Measurements from ENCODE around the gene GLMP. TPM values are rescaled to one million over a fixed set of nuclear protein-coding genes. Genes with fewer than 3 reads are reported as not detected.

The GLMP gene
- total and polyA plus RNA-seq, 2 of the 13 experiments (the other 11 are each of a cell fraction or from before 2014, with no cell fraction given), result 44.6 to 75.8 TPM

- no peak; the same call in none of the 2 replicates for TF ChIP-seq ARID4A (CRISPR knock-in tag; IDR thresholded peaks at IDR 0.05; ENCODE audit: borderline replicate concordance)
- no peak for TF ChIP-seq GRHL1 (CRISPR knock-in tag; conservative IDR thresholded peaks at IDR 0.05)
- peak; percentile 60; the same call in 1 of the 2 replicates for TF ChIP-seq KDM5B (CRISPR knock-in tag; IDR thresholded peaks at IDR 0.05; ENCODE audit: borderline replicate concordance)
- TF ChIP-seq, protein P1, sequence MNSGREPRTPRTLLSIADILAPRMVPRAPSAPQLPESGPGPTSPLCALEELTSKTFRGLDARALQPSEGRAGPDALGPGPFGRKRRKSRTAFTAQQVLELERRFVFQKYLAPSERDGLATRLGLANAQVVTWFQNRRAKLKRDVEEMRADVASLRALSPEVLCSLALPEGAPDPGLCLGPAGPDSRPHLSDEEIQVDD (CRISPR knock-in tag; IDR thresholded peaks at IDR 0.05; ENCODE audit: borderline replicate concordance), result no peak
- no peak for TF ChIP-seq ZNF776 (CRISPR knock-in tag; IDR thresholded peaks at IDR 0.05)
- no peak for TF ChIP-seq CBX2 (IDR thresholded peaks at IDR 0.05; ENCODE audit: low read depth, low read length)
- TF ChIP-seq CBX2 (CRISPR knock-in tag; IDR thresholded peaks at IDR 0.05; ENCODE audit: low read depth), result no peak
- no peak for TF ChIP-seq ZNF564 (CRISPR knock-in tag; IDR thresholded peaks at IDR 0.05)
- TF ChIP-seq, protein P2, sequence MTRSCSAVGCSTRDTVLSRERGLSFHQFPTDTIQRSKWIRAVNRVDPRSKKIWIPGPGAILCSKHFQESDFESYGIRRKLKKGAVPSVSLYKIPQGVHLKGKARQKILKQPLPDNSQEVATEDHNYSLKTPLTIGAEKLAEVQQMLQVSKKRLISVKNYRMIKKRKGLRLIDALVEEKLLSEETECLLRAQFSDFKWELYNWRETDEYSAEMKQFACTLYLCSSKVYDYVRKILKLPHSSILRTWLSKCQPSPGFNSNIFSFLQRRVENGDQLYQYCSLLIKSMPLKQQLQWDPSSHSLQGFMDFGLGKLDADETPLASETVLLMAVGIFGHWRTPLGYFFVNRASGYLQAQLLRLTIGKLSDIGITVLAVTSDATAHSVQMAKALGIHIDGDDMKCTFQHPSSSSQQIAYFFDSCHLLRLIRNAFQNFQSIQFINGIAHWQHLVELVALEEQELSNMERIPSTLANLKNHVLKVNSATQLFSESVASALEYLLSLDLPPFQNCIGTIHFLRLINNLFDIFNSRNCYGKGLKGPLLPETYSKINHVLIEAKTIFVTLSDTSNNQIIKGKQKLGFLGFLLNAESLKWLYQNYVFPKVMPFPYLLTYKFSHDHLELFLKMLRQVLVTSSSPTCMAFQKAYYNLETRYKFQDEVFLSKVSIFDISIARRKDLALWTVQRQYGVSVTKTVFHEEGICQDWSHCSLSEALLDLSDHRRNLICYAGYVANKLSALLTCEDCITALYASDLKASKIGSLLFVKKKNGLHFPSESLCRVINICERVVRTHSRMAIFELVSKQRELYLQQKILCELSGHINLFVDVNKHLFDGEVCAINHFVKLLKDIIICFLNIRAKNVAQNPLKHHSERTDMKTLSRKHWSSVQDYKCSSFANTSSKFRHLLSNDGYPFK (CRISPR knock-in tag; IDR thresholded peaks at IDR 0.05; ENCODE audit: borderline replicate concordance), result peak; percentile 72
- TF ChIP-seq MTF2 (CRISPR knock-in tag; IDR thresholded peaks at IDR 0.05; ENCODE audit: borderline replicate concordance), result no peak
- TF ChIP-seq, protein P3, sequence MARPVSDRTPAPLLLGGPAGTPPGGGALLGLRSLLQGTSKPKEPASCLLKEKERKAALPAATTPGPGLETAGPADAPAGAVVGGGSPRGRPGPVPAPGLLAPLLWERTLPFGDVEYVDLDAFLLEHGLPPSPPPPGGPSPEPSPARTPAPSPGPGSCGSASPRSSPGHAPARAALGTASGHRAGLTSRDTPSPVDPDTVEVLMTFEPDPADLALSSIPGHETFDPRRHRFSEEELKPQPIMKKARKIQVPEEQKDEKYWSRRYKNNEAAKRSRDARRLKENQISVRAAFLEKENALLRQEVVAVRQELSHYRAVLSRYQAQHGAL (CRISPR knock-in tag; IDR thresholded peaks at IDR 0.05; ENCODE audit: not compliant biosample characterization), result no peak
- no peak for TF ChIP-seq TOPORS (CRISPR knock-in tag; IDR thresholded peaks at IDR 0.05)
- TF ChIP-seq, protein P4, sequence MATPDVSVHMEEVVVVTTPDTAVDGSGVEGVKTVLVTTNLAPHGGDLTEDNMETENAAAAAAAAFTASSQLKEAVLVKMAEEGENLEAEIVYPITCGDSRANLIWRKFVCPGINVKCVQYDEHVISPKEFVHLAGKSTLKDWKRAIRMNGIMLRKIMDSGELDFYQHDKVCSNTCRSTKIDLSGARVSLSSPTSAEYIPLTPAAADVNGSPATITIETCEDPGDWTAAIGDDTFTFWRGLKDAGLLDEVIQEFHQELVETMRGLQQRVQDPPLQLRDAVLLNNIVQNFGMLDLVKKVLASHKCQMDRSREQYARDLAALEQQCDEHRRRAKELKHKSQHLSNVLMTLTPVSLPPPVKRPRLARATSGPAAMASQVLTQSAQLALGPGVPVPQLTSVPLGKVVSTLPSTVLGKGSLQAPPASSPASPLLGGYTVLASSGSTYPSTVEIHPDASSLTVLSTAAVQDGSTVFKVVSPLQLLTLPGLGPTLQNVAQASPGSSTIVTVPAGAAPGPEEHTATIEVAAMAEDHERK (CRISPR knock-in tag; IDR thresholded peaks at IDR 0.05; ENCODE audit: low read depth), result peak; percentile 84
- peak; percentile 79; the same call in 1 of the 2 replicates for TF ChIP-seq ZNF790 (CRISPR knock-in tag; IDR thresholded peaks at IDR 0.05; ENCODE audit: borderline replicate concordance)
- no peak; the same call in 1 of the 2 replicates for TF ChIP-seq ZNF556 (CRISPR knock-in tag; IDR thresholded peaks at IDR 0.05; ENCODE audit: borderline replicate concordance)
- no peak for TF ChIP-seq RBAK (CRISPR knock-in tag; IDR thresholded peaks at IDR 0.05)
Measured at GRCh38 chr1:156338180-156338976, 42.9 kb upstream of the GLMP start, which contains the start of the genes CCT3 and TSACC (continued).
